Measurements from ENCODE around the gene OPRM1.

- TF ChIP-seq CTCF (IDR thresholded peaks at IDR 0.05) (no peak), EZH2 (IDR thresholded peaks at IDR 0.05) (no peak)
These were observed 206.5 kb downstream of the OPRM1 start for GRCh38 chr6:154245506-154245905.
